Regular cardiac myocyte (primary cell): ENCODE measurements around the gene COLEC11. TPM values are rescaled to one million over a fixed set of nuclear protein-coding genes. Genes with fewer than 3 reads are reported as not detected.

Experiments
- total RNA-seq: library from RNA; depleted of rRNA; stranded (reverse); fragments of >200 nt; gene quantifications from 2 replicates; pipeline ENCODE4 v1.2.3, GENCODE V29; 2014

Gene COLEC11
- 1.2 and 6.2 TPM in 2 replicates for total RNA-seq

GRCh38 chr2:3594493-3595281 is at the start of gene COLEC11:
Gene COLEC11 (plus strand): TSS chr2:3595112. CDS start chr2:3604341, 9,229 bp downstream.

DNA sequence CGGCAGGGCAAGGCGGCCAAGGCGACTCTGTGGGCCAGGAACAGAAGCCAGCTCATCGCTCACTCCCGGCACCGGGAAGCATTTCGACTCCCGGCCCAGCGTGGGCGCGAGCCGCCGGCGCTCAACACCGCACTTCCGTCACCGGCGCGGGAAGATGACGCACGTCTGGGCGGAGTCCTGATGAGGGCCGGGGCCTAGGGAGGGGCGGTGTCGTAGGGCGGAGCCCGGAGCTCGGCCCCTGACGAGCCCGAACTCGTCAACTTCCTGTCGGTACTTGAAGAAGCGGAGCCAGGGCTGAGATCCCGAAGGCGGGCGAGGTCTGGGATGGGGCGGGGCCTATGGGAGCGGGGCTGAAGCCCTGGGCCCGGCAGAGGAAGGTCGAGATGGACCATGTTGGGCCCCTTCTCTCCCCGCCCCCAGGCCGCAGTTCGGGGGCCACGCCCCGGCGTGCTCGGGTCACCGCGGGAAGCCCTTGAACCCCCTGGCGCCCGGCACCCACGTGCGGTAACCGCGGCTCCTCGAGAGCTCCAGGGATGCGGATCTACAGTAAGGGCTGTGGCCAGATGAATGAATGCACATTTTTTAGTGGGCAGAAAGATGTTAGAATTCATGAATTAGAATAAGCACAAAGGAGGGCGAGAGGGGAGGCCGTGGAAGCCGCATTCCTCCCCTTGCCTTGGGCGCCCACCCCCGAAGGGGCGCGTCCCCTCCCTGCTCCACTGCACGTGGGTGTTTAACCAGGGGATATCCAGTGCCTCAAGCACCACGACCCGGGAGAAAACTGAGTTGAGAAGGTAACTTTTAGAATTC is 36.5 kb upstream of the COLEC11 start, which contains the start of gene RNASEH1:
Gene RNASEH1, minus strand, starts transcription at position 129 of the 810 bp plus-strand sequence. Its CDS starts 73 bp downstream, at position 56.

GRCh38 chr2:3657881-3658280 is 63.0 kb downstream of the COLEC11 start, which contains the start of gene ALLC:
Gene ALLC (plus strand): TSS chr2:3658200. CDS start chr2:3671158, 12,958 bp downstream.

Other genes with a start within 250 kb of the COLEC11 start
- gene EIPR1, start 217.3 kb upstream of the COLEC11 start, total RNA-seq = 28.2 and 45.4 TPM in 2 replicates
- 47.9 and 63.3 TPM in 2 replicates for gene TRAPPC12, start 215.4 kb upstream of the COLEC11 start, total RNA-seq
- 32.4 and 52.7 TPM in 2 replicates for gene ADI1, start 75.6 kb upstream of the COLEC11 start, total RNA-seq
- 27.9 and 46.2 TPM in 2 replicates for gene RNASEH1, start 36.8 kb upstream of the COLEC11 start, total RNA-seq
- gene RPS7, start 19.9 kb upstream of the COLEC11 start, total RNA-seq = 1,479 and 1,687 TPM in 2 replicates
- under 0.01 TPM in 1 of 2 replicates, not detected in the other for gene ALLC, start 63.1 kb downstream of the COLEC11 start, total RNA-seq
- not detected in 2 replicates for gene DCDC2C, start 108.5 kb downstream of the COLEC11 start, total RNA-seq